PFSK-1 (cell line): ENCODE results near the gene PLAGL2.

Experiments used
- FOXP2 ChIP-seq: optimal IDR thresholded peaks from 2 replicates; pipeline ENCODE3; 2011; ENCODE audit warnings: borderline replicate concordance, control low read depth, inconsistent platforms; ENCODE audit not compliant: insufficient read depth; ENCODE audit errors: extremely low read length, extremely low read depth
- POLR2AphosphoS5 ChIP-seq: IDR thresholded peaks from 2 replicates; pipeline ENCODE4 v1.6.1; 2012; ENCODE audit warnings: low read depth, mild to moderate bottlenecking, control low read depth, low read length, moderate library complexity
- REST ChIP-seq, 2 experiments: IDR thresholded peaks; 2 replicates each; pipeline versions ENCODE4 v1.6.1 to v1.8.0; 2011 to 2012; ENCODE audit warnings: low read depth in 2 of 2, low read length in 2 of 2, control low read depth in 1 of 2, inconsistent platforms in 1 of 2, mild to moderate bottlenecking in 1 of 2, moderate library complexity in 1 of 2; ENCODE audit not compliant: insufficient read depth in 1 of 2
- SIN3A ChIP-seq: IDR thresholded peaks from 2 replicates; pipeline ENCODE4 v1.6.1; 2012; ENCODE audit warnings: mild to moderate bottlenecking, low read length, moderate library complexity, borderline replicate concordance; ENCODE audit not compliant: insufficient read depth
- TAF1 ChIP-seq: IDR thresholded peaks from 2 replicates; pipeline ENCODE4 v1.6.1; 2012; ENCODE audit warnings: low read length, control low read depth, borderline replicate concordance; ENCODE audit not compliant: insufficient read depth

- TF ChIP-seq REST (IDR thresholded peaks at IDR 0.05; ENCODE audit: insufficient read depth in 1 of 2, low read depth in 2 of 2, low read length in 2 of 2) = no peak
- TF ChIP-seq POLR2AphosphoS5 = no peak
- no peak for TF ChIP-seq TAF1
- no peak for TF ChIP-seq SIN3A
- TF ChIP-seq FOXP2 = no peak
Measured at GRCh38 chr20:32179934-32180333, 27.6 kb downstream of the PLAGL2 start.
